HEK293 (cell line): Measurements from ENCODE around the gene SLC36A3.

Experiments used
- CTCF ChIA-PET: fragments of 350-600 bp; formaldehyde crosslinking; extraction: SDS; loops from one replicate; lab custom pipeline; 2021; ENCODE audit warnings: antibody characterized with exemption; lab: Yijun Ruan, JAX
- POLR2A ChIA-PET: fragments of 300-600 bp; formaldehyde crosslinking; extraction: SDS; loops from one replicate; lab custom pipeline; 2020; ENCODE audit warnings: antibody characterized with exemption, inconsistent platforms; lab: Yijun Ruan, JAX
- H3K27ac ChIP-seq: fragments of 200-500 bp; sonication (Bioruptor generic); 2 replicates; pipeline ENCODE4 v1.5.1; 2014; ENCODE audit warnings: low read depth, low read length, control low read depth, inconsistent platforms; ENCODE audit errors: extremely low read depth
- H3K36me3 ChIP-seq, 2 experiments: fragments of 200-500 bp in 1 of 2; sonication (Bioruptor generic) in 1 of 2; 1 replicate in 1 of 2; 2 replicates in 1 of 2; pipeline ENCODE4 v1.5.1; 2014 to 2017; ENCODE audit warnings: inconsistent platforms in 2 of 2, low read length in 2 of 2; ENCODE audit not compliant: control insufficient read depth in 2 of 2, insufficient read depth in 1 of 2
- H3K4me1 ChIP-seq: fragments of 200-500 bp; sonication (Bioruptor generic); 2 replicates; pipeline ENCODE4 v1.5.1; 2014; ENCODE audit warnings: mild to moderate bottlenecking, low read length, inconsistent platforms; ENCODE audit not compliant: control insufficient read depth, insufficient read depth
- H3K4me3 ChIP-seq: 2 replicates; pipeline ENCODE4 v1.5.1; 2011; ENCODE audit warnings: low read depth, mild to moderate bottlenecking, control low read depth, low read length, moderate library complexity
- H3K9me3 ChIP-seq: fragments of 200-500 bp; sonication (Bioruptor generic); 2 replicates; pipeline ENCODE4 v1.5.1; 2014; ENCODE audit warnings: low read depth, low read length, inconsistent platforms; ENCODE audit not compliant: control insufficient read depth, insufficient read depth
- HOXA7 ChIP-seq: sonication (generic); formaldehyde crosslinking; IDR thresholded peaks from 2 replicates; pipeline ENCODE4 v1.8.1; 2022; ENCODE audit warnings: missing genetic modification reagents, borderline replicate concordance
- SP2 ChIP-seq: fragments of 450-650 bp; formaldehyde crosslinking; IDR thresholded peaks from 2 replicates; pipeline ENCODE4 v1.5.1; 2016; ENCODE audit warnings: missing biosample characterization, missing genetic modification characterization
- TRIM28 ChIP-seq: IDR thresholded peaks from 2 replicates; pipeline ENCODE4 v1.6.1; 2011; ENCODE audit warnings: low read length, control low read depth, borderline replicate concordance
- ZBTB17 ChIP-seq: fragments of 450-650 bp; formaldehyde crosslinking; IDR thresholded peaks from 2 replicates; pipeline ENCODE4 v1.5.1; 2016; ENCODE audit warnings: missing biosample characterization, missing genetic modification characterization
- ZBTB8A ChIP-seq: fragments of 450-650 bp; formaldehyde crosslinking; IDR thresholded peaks from 2 replicates; pipeline ENCODE4 v1.5.1; 2016; ENCODE audit warnings: missing biosample characterization, missing genetic modification characterization
- ZIC2 ChIP-seq: fragments of 450-650 bp; formaldehyde crosslinking; IDR thresholded peaks from 2 replicates; pipeline ENCODE4 v1.5.1; 2016; ENCODE audit warnings: missing biosample characterization, missing genetic modification characterization
- ZNF24 ChIP-seq: fragments of 450-650 bp; formaldehyde crosslinking; IDR thresholded peaks from 2 replicates; pipeline ENCODE4 v1.5.1; 2016; ENCODE audit warnings: missing biosample characterization, missing genetic modification characterization
- ZNF426 ChIP-seq: fragments of 450-650 bp; formaldehyde crosslinking; IDR thresholded peaks from 2 replicates; pipeline ENCODE4 v1.5.1; 2017; ENCODE audit warnings: missing biosample characterization, missing genetic modification characterization, mild to moderate bottlenecking, inconsistent platforms, moderate library complexity
- ZNF544 ChIP-seq: fragments of 450-650 bp; formaldehyde crosslinking; IDR thresholded peaks from 2 replicates; pipeline ENCODE4 v1.5.0; 2017; ENCODE audit warnings: missing biosample characterization, missing genetic modification characterization
- ZNF791 ChIP-seq: fragments of 450-650 bp; formaldehyde crosslinking; IDR thresholded peaks from 2 replicates; pipeline ENCODE4 v1.5.1; 2016; ENCODE audit warnings: missing biosample characterization, missing genetic modification characterization
- ZSCAN16 ChIP-seq: fragments of 450-650 bp; formaldehyde crosslinking; IDR thresholded peaks from 2 replicates; pipeline ENCODE4 v1.5.1; 2016; ENCODE audit warnings: missing biosample characterization, missing genetic modification characterization
- TF ChIP-seq, protein P1 (sequence below): fragments of 450-650 bp; formaldehyde crosslinking; IDR thresholded peaks from 2 replicates; pipeline ENCODE4 v1.5.1; 2016; ENCODE audit warnings: missing biosample characterization, missing genetic modification characterization
- TF ChIP-seq, protein P2 (sequence below): fragments of 450-650 bp; formaldehyde crosslinking; IDR thresholded peaks from 2 replicates; pipeline ENCODE4 v1.5.1; 2017; ENCODE audit warnings: missing biosample characterization, missing genetic modification characterization
- TF ChIP-seq, protein P3 (sequence below): fragments of 450-650 bp; formaldehyde crosslinking; IDR thresholded peaks from 2 replicates; pipeline ENCODE4 v1.5.1; 2016; ENCODE audit warnings: missing biosample characterization, missing genetic modification characterization, borderline replicate concordance
- TF ChIP-seq, protein P4 (sequence below): fragments of 450-650 bp; IDR thresholded peaks from 2 replicates; pipeline ENCODE4 v1.5.1; 2018; ENCODE audit warnings: missing biosample characterization, mild to moderate bottlenecking, missing genetic modification characterization
- TF ChIP-seq, protein P5 (sequence below): fragments of 450-650 bp; formaldehyde crosslinking; IDR thresholded peaks from 2 replicates; pipeline ENCODE4 v1.5.1; 2016; ENCODE audit warnings: missing biosample characterization, missing genetic modification characterization, low read depth

SLC36A3 gene

GRCh38 chr5:151347369-151347768 is 43.8 kb upstream of the SLC36A3 start, which contains the start of gene SLC36A2 (continued):
- TF ChIP-seq, protein P1, sequence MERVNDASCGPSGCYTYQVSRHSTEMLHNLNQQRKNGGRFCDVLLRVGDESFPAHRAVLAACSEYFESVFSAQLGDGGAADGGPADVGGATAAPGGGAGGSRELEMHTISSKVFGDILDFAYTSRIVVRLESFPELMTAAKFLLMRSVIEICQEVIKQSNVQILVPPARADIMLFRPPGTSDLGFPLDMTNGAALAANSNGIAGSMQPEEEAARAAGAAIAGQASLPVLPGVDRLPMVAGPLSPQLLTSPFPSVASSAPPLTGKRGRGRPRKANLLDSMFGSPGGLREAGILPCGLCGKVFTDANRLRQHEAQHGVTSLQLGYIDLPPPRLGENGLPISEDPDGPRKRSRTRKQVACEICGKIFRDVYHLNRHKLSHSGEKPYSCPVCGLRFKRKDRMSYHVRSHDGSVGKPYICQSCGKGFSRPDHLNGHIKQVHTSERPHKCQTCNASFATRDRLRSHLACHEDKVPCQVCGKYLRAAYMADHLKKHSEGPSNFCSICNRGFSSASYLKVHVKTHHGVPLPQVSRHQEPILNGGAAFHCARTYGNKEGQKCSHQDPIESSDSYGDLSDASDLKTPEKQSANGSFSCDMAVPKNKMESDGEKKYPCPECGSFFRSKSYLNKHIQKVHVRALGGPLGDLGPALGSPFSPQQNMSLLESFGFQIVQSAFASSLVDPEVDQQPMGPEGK = no peak
- TF ChIP-seq ZBTB17 (tag by site-specific recombination) = no peak

DNA sequence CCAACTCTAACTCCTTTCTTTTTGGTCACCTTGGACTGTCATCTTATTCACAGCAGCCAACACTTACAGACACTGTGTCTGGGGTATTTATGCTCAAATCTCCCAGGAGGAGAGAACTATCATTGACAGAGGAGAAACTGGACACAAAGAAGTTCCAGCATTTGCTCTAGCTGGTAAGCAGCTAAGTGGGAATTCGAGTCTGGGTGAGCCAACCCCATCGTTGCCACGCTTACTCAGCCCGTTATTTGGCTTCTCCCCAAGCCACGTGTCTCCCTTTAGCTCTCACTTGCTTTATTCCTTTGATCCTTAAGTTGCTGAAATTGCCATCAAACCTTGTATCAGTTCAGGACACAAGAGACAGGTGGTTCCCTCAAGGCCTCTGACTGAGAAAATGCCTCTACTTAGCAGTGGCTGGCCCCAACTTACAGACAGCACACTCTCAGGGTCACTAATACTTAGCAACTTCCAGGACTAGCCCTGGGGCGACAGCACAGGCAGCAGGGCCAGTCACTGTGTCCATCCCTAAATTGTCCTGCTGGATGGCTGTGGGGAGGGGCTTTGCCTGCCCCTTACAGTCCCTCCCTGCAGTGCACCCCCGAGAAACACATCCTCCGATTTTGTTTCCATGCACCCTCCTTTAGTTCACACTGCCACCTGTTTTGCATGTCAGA is 42.4 kb upstream of the SLC36A3 start:
- Histone ChIP-seq H3K4me3 (no peak overlapping the region), H3K27ac (no peak overlapping the region), H3K9me3 (no peaks in the 10 kb centered on the region), H3K36me3 (no peaks in the 10 kb centered on the region), H3K4me1 (no peaks in the 10 kb centered on the region)
- TF ChIP-seq ZNF544 (tag by site-specific recombination) = no peak
- no peak for TF ChIP-seq ZNF791 (tag by site-specific recombination)
- no peak for TF ChIP-seq ZNF24 (tag by site-specific recombination)
- TF ChIP-seq, protein P2, sequence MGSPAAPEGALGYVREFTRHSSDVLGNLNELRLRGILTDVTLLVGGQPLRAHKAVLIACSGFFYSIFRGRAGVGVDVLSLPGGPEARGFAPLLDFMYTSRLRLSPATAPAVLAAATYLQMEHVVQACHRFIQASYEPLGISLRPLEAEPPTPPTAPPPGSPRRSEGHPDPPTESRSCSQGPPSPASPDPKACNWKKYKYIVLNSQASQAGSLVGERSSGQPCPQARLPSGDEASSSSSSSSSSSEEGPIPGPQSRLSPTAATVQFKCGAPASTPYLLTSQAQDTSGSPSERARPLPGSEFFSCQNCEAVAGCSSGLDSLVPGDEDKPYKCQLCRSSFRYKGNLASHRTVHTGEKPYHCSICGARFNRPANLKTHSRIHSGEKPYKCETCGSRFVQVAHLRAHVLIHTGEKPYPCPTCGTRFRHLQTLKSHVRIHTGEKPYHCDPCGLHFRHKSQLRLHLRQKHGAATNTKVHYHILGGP = no peak
- no peak for TF ChIP-seq HOXA7
- TF ChIP-seq, protein P3, sequence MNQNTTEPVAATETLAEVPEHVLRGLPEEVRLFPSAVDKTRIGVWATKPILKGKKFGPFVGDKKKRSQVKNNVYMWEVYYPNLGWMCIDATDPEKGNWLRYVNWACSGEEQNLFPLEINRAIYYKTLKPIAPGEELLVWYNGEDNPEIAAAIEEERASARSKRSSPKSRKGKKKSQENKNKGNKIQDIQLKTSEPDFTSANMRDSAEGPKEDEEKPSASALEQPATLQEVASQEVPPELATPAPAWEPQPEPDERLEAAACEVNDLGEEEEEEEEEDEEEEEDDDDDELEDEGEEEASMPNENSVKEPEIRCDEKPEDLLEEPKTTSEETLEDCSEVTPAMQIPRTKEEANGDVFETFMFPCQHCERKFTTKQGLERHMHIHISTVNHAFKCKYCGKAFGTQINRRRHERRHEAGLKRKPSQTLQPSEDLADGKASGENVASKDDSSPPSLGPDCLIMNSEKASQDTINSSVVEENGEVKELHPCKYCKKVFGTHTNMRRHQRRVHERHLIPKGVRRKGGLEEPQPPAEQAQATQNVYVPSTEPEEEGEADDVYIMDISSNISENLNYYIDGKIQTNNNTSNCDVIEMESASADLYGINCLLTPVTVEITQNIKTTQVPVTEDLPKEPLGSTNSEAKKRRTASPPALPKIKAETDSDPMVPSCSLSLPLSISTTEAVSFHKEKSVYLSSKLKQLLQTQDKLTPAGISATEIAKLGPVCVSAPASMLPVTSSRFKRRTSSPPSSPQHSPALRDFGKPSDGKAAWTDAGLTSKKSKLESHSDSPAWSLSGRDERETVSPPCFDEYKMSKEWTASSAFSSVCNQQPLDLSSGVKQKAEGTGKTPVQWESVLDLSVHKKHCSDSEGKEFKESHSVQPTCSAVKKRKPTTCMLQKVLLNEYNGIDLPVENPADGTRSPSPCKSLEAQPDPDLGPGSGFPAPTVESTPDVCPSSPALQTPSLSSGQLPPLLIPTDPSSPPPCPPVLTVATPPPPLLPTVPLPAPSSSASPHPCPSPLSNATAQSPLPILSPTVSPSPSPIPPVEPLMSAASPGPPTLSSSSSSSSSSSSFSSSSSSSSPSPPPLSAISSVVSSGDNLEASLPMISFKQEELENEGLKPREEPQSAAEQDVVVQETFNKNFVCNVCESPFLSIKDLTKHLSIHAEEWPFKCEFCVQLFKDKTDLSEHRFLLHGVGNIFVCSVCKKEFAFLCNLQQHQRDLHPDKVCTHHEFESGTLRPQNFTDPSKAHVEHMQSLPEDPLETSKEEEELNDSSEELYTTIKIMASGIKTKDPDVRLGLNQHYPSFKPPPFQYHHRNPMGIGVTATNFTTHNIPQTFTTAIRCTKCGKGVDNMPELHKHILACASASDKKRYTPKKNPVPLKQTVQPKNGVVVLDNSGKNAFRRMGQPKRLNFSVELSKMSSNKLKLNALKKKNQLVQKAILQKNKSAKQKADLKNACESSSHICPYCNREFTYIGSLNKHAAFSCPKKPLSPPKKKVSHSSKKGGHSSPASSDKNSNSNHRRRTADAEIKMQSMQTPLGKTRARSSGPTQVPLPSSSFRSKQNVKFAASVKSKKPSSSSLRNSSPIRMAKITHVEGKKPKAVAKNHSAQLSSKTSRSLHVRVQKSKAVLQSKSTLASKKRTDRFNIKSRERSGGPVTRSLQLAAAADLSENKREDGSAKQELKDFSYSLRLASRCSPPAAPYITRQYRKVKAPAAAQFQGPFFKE (tag by site-specific recombination) = no peak
- CTCF ChIA-PET = interaction anchor here (0.6 kb wide), 1 partner anchor 30 kb away, joined by 4 read pairs; no protein-coding TSS in a partner anchor
- POLR2A ChIA-PET = no interaction called here

- Histone ChIP-seq H3K4me3 (no peak overlapping the region), H3K27ac (no peak overlapping the region), H3K9me3 (no peaks in the 10 kb centered on the region), H3K36me3 (no peaks in the 10 kb centered on the region), H3K4me1 (no peaks in the 10 kb centered on the region)
- ChIA-PET POLR2A (no interaction called here), CTCF (no interaction called here)
- TF ChIP-seq ZIC2 (tag by site-specific recombination) (no peak), ZNF426 (tag by site-specific recombination) (no peak), ZBTB8A (no peak), SP2 (tag by site-specific recombination) (no peak), TRIM28 (no peak), ZSCAN16 (tag by site-specific recombination) (no peak)
- TF ChIP-seq, protein P4, sequence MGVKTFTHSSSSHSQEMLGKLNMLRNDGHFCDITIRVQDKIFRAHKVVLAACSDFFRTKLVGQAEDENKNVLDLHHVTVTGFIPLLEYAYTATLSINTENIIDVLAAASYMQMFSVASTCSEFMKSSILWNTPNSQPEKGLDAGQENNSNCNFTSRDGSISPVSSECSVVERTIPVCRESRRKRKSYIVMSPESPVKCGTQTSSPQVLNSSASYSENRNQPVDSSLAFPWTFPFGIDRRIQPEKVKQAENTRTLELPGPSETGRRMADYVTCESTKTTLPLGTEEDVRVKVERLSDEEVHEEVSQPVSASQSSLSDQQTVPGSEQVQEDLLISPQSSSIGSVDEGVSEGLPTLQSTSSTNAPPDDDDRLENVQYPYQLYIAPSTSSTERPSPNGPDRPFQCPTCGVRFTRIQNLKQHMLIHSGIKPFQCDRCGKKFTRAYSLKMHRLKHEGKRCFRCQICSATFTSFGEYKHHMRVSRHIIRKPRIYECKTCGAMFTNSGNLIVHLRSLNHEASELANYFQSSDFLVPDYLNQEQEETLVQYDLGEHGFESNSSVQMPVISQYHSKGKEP (tag by site-specific recombination) = no peak
- TF ChIP-seq, protein P5, sequence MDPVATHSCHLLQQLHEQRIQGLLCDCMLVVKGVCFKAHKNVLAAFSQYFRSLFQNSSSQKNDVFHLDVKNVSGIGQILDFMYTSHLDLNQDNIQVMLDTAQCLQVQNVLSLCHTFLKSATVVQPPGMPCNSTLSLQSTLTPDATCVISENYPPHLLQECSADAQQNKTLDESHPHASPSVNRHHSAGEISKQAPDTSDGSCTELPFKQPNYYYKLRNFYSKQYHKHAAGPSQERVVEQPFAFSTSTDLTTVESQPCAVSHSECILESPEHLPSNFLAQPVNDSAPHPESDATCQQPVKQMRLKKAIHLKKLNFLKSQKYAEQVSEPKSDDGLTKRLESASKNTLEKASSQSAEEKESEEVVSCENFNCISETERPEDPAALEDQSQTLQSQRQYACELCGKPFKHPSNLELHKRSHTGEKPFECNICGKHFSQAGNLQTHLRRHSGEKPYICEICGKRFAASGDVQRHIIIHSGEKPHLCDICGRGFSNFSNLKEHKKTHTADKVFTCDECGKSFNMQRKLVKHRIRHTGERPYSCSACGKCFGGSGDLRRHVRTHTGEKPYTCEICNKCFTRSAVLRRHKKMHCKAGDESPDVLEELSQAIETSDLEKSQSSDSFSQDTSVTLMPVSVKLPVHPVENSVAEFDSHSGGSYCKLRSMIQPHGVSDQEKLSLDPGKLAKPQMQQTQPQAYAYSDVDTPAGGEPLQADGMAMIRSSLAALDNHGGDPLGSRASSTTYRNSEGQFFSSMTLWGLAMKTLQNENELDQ (tag by site-specific recombination) = no peak
Observed at GRCh38 chr5:151345187-151345807, 41.7 kb upstream of the SLC36A3 start.
